Gastroesophageal sphincter (tissue), 3 donors: ENCODE results near the gene SLAMF1.

Experiments
- EP300 ChIP-seq: sonication (generic); formaldehyde crosslinking; IDR thresholded peaks from one replicate; pipeline ENCODE4 v1.6.1; 2017; ENCODE audit warnings: antibody characterized with exemption, mild to moderate bottlenecking
- POLR2A ChIP-seq, 2 donors: fragments of 450-650 bp; IDR thresholded peaks; one replicate each; pipeline ENCODE4 v1.6.1; 2017; ENCODE audit warnings: antibody characterized with exemption in 2 of 2, mild to moderate bottlenecking in 2 of 2, moderate library complexity in 1 of 2
- POLR2AphosphoS5 ChIP-seq: sonication (generic); formaldehyde crosslinking; IDR thresholded peaks from one replicate; pipeline ENCODE4 v1.6.1; 2017; ENCODE audit warnings: antibody characterized with exemption
- TF ChIP-seq, protein P1 (sequence below), 4 experiments: fragments of 200-600 bp in 2 of 4; fragments of 450-650 bp in 2 of 4; sonication (generic) in 1 of 4; IDR thresholded peaks; one replicate each; pipeline ENCODE4 v1.5.1; 2017 to 2019; ENCODE audit warnings: antibody characterized with exemption in 4 of 4, mild to moderate bottlenecking in 2 of 4, moderate library complexity in 2 of 4

DNA sequence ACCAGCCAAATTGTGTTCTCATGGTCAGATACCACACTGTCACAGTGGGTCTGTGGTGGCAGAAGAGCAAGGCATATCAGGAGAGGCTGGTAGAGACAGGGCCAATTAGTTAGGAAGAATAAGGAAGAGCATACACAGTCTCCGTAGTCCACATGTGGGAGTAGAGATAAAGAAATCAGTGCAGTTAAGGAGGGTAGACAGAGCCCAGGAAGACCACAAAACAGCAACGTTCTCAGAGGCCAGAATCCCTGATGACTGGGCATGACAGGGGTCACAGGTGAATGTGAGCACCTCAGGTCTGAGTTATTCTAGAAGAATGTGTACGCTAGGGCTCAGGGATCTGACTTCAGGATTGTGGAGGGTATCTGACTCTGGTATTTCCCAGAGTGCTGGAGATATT lies 33.0 kb upstream of the SLAMF1 start:
- TF ChIP-seq, protein P1, sequence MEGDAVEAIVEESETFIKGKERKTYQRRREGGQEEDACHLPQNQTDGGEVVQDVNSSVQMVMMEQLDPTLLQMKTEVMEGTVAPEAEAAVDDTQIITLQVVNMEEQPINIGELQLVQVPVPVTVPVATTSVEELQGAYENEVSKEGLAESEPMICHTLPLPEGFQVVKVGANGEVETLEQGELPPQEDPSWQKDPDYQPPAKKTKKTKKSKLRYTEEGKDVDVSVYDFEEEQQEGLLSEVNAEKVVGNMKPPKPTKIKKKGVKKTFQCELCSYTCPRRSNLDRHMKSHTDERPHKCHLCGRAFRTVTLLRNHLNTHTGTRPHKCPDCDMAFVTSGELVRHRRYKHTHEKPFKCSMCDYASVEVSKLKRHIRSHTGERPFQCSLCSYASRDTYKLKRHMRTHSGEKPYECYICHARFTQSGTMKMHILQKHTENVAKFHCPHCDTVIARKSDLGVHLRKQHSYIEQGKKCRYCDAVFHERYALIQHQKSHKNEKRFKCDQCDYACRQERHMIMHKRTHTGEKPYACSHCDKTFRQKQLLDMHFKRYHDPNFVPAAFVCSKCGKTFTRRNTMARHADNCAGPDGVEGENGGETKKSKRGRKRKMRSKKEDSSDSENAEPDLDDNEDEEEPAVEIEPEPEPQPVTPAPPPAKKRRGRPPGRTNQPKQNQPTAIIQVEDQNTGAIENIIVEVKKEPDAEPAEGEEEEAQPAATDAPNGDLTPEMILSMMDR (IDR thresholded peaks at IDR 0.05): no peak
- TF ChIP-seq POLR2A (IDR thresholded peaks at IDR 0.05): no peak
- TF ChIP-seq EP300: no peak
- TF ChIP-seq POLR2AphosphoS5: no peak
